ENCODE results near the gene CHRNA3.

- TF ChIP-seq CTCF (IDR thresholded peaks at IDR 0.05; ENCODE audit: borderline replicate concordance, extremely low read depth, low read length, poor library complexity, severe bottlenecking) (no peak), EZH2 (IDR thresholded peaks at IDR 0.05; ENCODE audit: borderline replicate concordance, low read depth, low read length, severe bottlenecking) (no peak)
These were observed 5.6 kb downstream of the CHRNA3 start for GRCh38 chr15:78615151-78615589.

Data from DND-41 (cell line).